RPMI7951 (cell line): ENCODE measurements around the gene SCUBE3. TPM values are rescaled to one million over a fixed set of nuclear protein-coding genes. Genes with fewer than 3 reads are reported as not detected.

Experiments used
- DNase-seq: peaks from one replicate; pipeline ENCODE4 v3.0.0-alpha.2; 2012; ENCODE audit warnings: low read depth
- total RNA-seq: library from RNA; depleted of rRNA; stranded (reverse); fragments of >200 nt; shearing (Covaris generic); gene quantifications from 2 replicates; pipeline ENCODE4 v1.2.3, GENCODE V29; 2014

Gene SCUBE3
- total RNA-seq, 1 experiment from 2014 or later: 0.24 TPM

DNA sequence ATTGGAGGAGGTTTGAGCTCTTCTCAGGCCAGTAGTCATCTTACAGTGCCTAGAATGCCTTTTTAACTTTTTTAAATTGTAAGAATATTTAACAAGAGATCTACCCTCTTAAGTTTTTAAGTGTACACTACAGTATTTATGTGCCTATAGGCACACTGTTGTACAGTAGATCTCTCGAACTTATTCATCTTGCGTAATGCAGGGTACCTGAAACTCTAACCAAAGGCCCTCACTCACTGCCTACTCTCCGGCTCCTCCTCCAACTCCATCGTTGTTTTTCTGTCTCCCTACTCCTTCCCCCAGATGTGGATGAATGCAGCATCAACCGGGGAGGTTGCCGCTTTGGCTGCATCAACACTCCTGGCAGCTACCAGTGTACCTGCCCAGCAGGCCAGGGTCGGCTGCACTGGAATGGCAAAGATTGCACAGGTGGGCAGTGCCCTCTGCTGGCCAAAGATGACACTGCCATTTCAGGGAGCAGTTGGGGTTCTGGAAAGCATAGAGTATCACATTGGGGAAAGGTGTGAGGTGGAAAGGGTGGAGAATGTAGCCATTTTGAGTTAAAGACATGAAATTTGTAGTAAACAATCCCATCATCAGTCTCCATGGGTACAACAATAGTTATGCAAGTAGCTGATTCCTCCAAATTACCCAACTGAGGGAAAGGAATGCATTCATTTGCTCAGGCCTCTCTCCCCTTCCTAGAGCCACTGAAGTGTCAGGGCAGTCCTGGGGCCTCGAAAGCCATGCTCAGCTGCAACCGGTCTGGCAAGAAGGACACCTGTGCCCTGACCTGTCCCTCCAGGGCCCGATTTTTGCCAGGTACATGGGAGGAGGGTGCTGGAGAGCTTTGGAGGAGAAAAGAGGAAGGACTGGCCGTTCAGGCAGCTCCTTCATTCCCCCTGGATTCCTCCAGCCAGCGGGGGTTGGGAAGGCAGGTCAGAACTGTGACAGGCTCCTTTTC lies 27.4 kb downstream of the SCUBE3 start:
- peak; percentile 44 for DNase-seq

GRCh38 chr6:35242486-35242885 lies 28.7 kb downstream of the SCUBE3 start:
- DNase-seq: no peak

DNA sequence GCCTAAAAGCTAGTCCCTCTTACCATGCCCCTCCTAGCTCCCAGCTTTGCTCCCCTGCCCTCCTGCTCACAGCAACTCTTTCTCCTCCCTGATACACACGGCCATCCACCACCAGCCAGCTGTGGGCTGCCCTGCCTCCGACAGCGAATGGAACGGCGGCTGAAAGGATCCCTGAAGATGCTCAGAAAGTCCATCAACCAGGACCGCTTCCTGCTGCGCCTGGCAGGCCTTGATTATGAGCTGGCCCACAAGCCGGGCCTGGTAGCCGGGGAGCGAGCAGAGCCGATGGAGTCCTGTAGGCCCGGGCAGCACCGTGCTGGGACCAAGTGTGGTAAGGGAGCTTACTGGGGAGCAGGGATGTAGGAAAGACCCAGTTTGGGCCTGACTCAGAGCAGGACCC lies 29.1 kb downstream of the SCUBE3 start:
- DNase-seq: no peak

- no peak for DNase-seq
Observed at GRCh38 chr6:35243386-35243958, 29.7 kb downstream of the SCUBE3 start.

DNA sequence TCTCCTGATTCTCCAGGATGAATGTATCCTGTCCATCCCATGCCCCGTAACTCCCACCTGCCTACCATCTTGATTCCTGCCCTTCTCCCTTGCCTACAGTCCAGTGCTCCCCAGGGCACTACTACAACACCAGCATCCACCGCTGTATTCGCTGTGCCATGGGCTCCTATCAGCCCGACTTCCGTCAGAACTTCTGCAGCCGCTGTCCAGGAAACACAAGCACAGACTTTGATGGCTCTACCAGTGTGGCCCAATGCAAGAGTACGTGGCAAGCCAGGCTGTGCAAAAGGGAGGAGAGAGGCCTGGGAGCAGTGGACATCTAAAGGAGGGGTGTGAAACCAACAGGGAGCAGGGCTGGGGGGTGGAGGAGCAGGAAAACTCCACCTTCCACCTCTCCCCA lies 30.8 kb downstream of the SCUBE3 start:
- DNase-seq: no peak

- no peak for DNase-seq
Observed at GRCh38 chr6:35247642-35248231, 34.0 kb downstream of the SCUBE3 start.

DNA sequence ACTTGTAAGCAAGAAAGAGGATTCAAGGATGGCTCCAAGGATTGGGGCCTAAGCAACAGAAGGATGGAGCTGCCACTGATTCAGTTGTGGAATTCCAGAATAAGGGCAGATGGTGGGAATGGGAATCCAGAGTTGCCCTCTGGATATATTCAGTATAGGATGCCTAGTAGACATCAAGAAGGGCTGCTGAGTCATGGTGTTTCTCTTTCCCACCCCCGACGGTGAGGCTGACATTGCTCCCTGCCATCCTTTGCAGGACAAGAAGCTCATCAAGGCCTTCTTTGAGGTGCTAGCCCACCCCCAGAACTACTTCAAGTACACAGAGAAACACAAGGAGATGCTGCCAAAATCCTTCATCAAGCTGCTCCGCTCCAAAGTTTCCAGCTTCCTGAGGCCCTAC lies 34.5 kb downstream of the SCUBE3 start:
- peak; percentile 51 for DNase-seq

GRCh38 chr6:35248965-35249364 lies 35.2 kb downstream of the SCUBE3 start:
- no peak for DNase-seq

- no peak for DNase-seq
Observed at GRCh38 chr6:35251949-35252348, 38.2 kb downstream of the SCUBE3 start.

GRCh38 chr6:35253249-35253648 lies 39.5 kb downstream of the SCUBE3 start:
- no peak for DNase-seq

DNA sequence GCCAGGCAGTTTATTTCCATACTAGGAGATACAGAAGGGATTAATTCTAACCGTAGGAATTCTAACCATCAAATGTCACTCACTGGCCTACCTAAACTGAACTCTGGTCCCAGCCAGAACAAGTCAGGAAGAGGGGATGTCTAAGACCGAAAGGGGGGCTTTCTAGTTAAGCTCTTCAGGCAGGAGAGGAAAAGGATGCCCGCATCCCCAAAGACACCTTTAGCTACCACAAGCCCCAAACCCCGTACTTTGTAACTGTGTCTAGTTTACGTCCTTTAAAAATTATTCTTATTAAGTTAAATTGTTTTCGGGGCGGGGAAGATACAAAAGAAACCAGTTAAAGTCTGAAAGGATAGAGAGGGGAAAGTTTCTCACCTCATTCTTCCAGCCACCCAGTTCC lies 44.6 kb downstream of the SCUBE3 start:
- DNase-seq: no peak

- DNase-seq: peak; percentile 47
Observed at GRCh38 chr6:35258858-35259193, 45.1 kb downstream of the SCUBE3 start.

- peak; percentile 94 for DNase-seq
Observed at GRCh38 chr6:35259194-35259947, 45.6 kb downstream of the SCUBE3 start, which contains the start of gene ZNF76. TSS of gene ZNF76 (plus strand) at chr6:35259735. CDS start at chr6:35281152, 21,417 bp downstream.

DNA sequence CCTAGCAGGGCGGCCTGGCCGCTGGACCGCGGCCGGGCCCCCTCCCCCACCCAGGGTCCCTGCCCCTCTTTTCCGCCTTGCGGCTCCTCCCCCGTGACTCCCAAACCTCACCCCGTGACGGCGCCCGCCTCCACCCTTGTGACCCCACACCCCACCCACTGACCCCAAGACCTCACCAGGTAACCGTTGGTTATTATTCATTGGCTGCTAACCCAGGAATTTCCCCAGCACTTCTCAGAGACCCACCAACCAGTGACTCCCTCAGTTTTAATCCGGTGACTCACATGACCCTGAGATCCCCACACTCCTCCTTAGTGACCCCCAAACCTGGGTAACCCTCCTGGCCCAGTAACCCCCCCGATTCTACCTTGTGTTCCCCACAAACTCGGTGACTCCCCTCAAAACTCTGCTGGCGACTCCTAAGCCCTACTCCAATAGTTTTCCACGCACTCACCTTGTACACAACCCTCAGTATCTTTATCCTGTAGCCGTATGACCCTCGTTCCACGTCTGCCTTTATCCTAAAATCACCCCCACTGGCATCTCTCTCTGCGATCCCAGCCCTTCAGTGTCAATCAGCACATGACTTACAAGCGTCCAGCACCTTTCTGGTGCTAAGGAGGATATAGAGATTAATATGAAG lies 46.3 kb downstream of the SCUBE3 start:
- peak; percentile 30 for DNase-seq

- DNase-seq: no peak
Observed at GRCh38 chr6:35260591-35261570, 47.1 kb downstream of the SCUBE3 start.

DNA sequence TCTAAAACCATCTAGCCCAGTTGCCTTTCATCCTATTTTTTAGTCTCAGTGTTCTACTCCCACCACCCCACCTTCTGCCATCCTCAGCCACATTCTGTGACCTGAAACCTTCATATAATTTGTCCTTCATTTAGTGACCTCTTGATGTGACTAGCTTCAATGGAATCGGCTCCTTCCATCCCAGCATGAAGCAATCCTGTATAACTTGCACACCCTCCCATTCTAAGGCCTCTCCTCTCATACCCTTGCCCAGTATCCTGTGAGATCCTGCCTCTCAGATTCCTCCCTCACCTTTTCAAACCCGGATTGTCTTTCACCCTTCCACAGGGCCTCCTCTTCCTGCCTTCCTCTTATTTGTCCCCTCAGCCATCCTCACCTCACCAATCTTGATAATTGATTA lies 48.8 kb downstream of the SCUBE3 start:
- no peak for DNase-seq

GRCh38 chr6:35264550-35265274 lies 51.0 kb downstream of the SCUBE3 start:
- DNase-seq: no peak

GRCh38 chr6:35265523-35265922 lies 51.8 kb downstream of the SCUBE3 start:
- no peak for DNase-seq

GRCh38 chr6:35267446-35267845 lies 53.7 kb downstream of the SCUBE3 start:
- no peak for DNase-seq

- no peak for DNase-seq
Observed at GRCh38 chr6:35267897-35268296, 54.1 kb downstream of the SCUBE3 start.
